HepG2 (cell line): ENCODE data around the gene CSNK1A1. TPM values are rescaled to one million over a fixed set of nuclear protein-coding genes. Genes with fewer than 3 reads are reported as not detected.

ENCODE experiments used
- BRCA1 ChIP-seq: sonication (generic); formaldehyde crosslinking; IDR thresholded peaks from 2 replicates; pipeline ENCODE4 v1.4.0; 2020; ENCODE audit warnings: missing genetic modification reagents
- ESRRA ChIP-seq: sonication (generic); formaldehyde crosslinking; IDR thresholded peaks from 2 replicates; pipeline ENCODE4 v1.5.1; 2020; ENCODE audit warnings: mild to moderate bottlenecking, low read depth, missing genetic modification reagents
- ETV5 ChIP-seq: IDR thresholded peaks from 2 replicates; pipeline ENCODE4 v1.6.1; 2018; ENCODE audit warnings: missing biosample characterization, missing genetic modification reagents, inconsistent platforms, borderline replicate concordance
- HDAC1 ChIP-seq: sonication (generic); formaldehyde crosslinking; IDR thresholded peaks from 2 replicates; pipeline ENCODE4 v1.5.1; 2020; ENCODE audit warnings: mild to moderate bottlenecking, missing genetic modification reagents
- KAT2B ChIP-seq: fragments of 150-350 bp; IDR thresholded peaks from 2 replicates; pipeline ENCODE4 v1.6.1; 2014; ENCODE audit warnings: low read depth, low read length, borderline replicate concordance
- PHF21A ChIP-seq: sonication (generic); formaldehyde crosslinking; IDR thresholded peaks from 2 replicates; pipeline ENCODE4 v1.5.0; 2020; ENCODE audit warnings: mild to moderate bottlenecking, missing genetic modification reagents
- RFXAP ChIP-seq: sonication (generic); formaldehyde crosslinking; IDR thresholded peaks from 2 replicates; pipeline ENCODE4 v1.4.0; 2020; ENCODE audit warnings: missing genetic modification reagents, borderline replicate concordance
- TRIM24 ChIP-seq: sonication (generic); formaldehyde crosslinking; IDR thresholded peaks from 2 replicates; pipeline ENCODE4 v1.8.0; 2022; ENCODE audit warnings: mild to moderate bottlenecking, missing genetic modification reagents
- ZFP36L1 ChIP-seq: sonication (generic); formaldehyde crosslinking; IDR thresholded peaks from 2 replicates; pipeline ENCODE4 v1.8.0; 2022; ENCODE audit warnings: mild to moderate bottlenecking, missing genetic modification reagents, moderate library complexity
- ZFY ChIP-seq: sonication (generic); formaldehyde crosslinking; IDR thresholded peaks from 2 replicates; pipeline ENCODE4 v1.4.0; 2020; ENCODE audit warnings: missing genetic modification reagents
- ZNF3 ChIP-seq: IDR thresholded peaks from 2 replicates; pipeline ENCODE4 v1.7.0; 2017; ENCODE audit warnings: inconsistent platforms
- ZNF605 ChIP-seq: sonication (generic); formaldehyde crosslinking; IDR thresholded peaks from 2 replicates; pipeline ENCODE4 v1.8.0; 2022; ENCODE audit warnings: mild to moderate bottlenecking, missing genetic modification reagents
- ZNF614 ChIP-seq: IDR thresholded peaks from 2 replicates; pipeline ENCODE4 v1.6.1; 2018; ENCODE audit warnings: missing biosample characterization, missing genetic modification reagents, inconsistent platforms, borderline replicate concordance
- ZNF674 ChIP-seq: sonication (generic); formaldehyde crosslinking; IDR thresholded peaks from 2 replicates; pipeline ENCODE4 v1.5.0; 2020; ENCODE audit warnings: low read depth, mild to moderate bottlenecking, missing genetic modification reagents
- ZNF709 ChIP-seq: sonication (generic); formaldehyde crosslinking; IDR thresholded peaks from 2 replicates; pipeline ENCODE4 v1.5.0; 2020; ENCODE audit warnings: mild to moderate bottlenecking, missing genetic modification reagents
- polyA plus RNA-seq, 8 experiments: library from polyadenylated mRNA; depleted of rRNA in 3 of 8; stranded (reverse) in 7 of 8; unstranded in 1 of 8; fragments of >200 nt; fragmentation: Illumina TruSeq in 4 of 8; extraction: Trizol in 4 of 8; gene quantifications; 2 replicates each; pipeline versions ENCODE4 v1.2.1 to v1.2.3, GENCODE V29; 2011 to 2016; ENCODE audit warnings: low read depth in 4 of 8, missing spikeins in 1 of 8, mixed read lengths in 1 of 8; ENCODE audit not compliant: insufficient read depth in 1 of 8
- total RNA-seq, 5 experiments: library from RNA; depleted of rRNA; stranded (reverse); fragments of >200 nt; fragmentation: Illumina TruSeq; extraction: Trizol; gene quantifications; 2 replicates each; pipeline ENCODE4 v1.2.3, GENCODE V29; 2016; ENCODE audit warnings: low read depth in 1 of 5
- TF ChIP-seq, protein P1 (sequence below): sonication (generic); formaldehyde crosslinking; IDR thresholded peaks from 2 replicates; pipeline ENCODE4 v1.5.0; 2020; ENCODE audit warnings: mild to moderate bottlenecking, missing genetic modification reagents, borderline replicate concordance
- TF ChIP-seq, protein P2 (sequence below): IDR thresholded peaks from 2 replicates; pipeline ENCODE4 v1.6.1; 2012; ENCODE audit warnings: inconsistent platforms
- TF ChIP-seq, protein P3 (sequence below): IDR thresholded peaks from 2 replicates; pipeline ENCODE4 v1.6.1; 2016; ENCODE audit warnings: low read depth, control low read depth
- TF ChIP-seq, protein P4 (sequence below): sonication (generic); formaldehyde crosslinking; IDR thresholded peaks from 2 replicates; pipeline ENCODE4 v1.5.1; 2020; ENCODE audit warnings: missing genetic modification reagents, mild to moderate bottlenecking, borderline replicate concordance
- TF ChIP-seq, protein P5 (sequence below): sonication (generic); formaldehyde crosslinking; IDR thresholded peaks from 2 replicates; pipeline ENCODE4 v1.4.0; 2020; ENCODE audit warnings: missing genetic modification reagents, borderline replicate concordance

Gene CSNK1A1
- total and polyA plus RNA-seq, 2 of the 13 experiments (the other 11 are each of a cell fraction or from before 2014, with no cell fraction given) = 89.0 to 149 TPM

DNA sequence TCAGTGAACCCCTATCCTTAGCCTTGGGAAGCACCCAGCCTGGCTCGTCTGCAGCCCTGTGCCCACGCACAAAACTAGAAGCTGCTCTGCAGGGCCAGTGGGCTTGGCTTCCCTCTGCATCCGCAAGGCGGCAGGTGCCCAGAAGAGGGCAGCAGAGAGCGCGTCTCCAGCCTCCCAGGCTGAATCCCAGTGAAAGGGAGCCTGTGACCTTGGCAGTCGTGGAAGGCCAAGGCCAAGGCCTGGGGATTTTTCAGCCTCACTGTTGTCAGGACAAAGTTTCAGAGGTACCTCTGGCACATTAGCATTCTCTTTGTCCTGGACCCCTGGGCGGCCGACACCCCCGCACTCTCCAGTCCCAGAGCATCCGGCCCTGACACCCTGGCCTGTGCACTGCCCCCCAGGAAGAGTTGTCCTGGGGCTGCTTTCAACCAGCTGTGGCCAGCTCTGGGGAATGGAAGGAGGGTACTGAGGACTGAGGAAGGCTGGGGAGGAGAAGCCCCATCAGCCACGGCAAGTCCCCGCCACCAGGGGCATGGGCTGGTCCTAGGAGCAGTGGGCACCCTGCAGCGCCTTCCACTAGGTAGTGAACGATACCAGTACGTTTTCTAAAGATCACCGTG, 108.6 kb downstream of the CSNK1A1 start (continued):
- TF ChIP-seq, protein P1, sequence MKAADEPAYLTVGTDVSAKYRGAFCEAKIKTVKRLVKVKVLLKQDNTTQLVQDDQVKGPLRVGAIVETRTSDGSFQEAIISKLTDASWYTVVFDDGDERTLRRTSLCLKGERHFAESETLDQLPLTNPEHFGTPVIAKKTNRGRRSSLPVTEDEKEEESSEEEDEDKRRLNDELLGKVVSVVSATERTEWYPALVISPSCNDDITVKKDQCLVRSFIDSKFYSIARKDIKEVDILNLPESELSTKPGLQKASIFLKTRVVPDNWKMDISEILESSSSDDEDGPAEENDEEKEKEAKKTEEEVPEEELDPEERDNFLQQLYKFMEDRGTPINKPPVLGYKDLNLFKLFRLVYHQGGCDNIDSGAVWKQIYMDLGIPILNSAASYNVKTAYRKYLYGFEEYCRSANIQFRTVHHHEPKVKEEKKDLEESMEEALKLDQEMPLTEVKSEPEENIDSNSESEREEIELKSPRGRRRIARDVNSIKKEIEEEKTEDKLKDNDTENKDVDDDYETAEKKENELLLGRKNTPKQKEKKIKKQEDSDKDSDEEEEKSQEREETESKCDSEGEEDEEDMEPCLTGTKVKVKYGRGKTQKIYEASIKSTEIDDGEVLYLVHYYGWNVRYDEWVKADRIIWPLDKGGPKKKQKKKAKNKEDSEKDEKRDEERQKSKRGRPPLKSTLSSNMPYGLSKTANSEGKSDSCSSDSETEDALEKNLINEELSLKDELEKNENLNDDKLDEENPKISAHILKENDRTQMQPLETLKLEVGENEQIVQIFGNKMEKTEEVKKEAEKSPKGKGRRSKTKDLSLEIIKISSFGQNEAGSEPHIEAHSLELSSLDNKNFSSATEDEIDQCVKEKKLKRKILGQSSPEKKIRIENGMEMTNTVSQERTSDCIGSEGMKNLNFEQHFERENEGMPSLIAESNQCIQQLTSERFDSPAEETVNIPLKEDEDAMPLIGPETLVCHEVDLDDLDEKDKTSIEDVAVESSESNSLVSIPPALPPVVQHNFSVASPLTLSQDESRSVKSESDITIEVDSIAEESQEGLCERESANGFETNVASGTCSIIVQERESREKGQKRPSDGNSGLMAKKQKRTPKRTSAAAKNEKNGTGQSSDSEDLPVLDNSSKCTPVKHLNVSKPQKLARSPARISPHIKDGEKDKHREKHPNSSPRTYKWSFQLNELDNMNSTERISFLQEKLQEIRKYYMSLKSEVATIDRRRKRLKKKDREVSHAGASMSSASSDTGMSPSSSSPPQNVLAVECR (CRISPR knock-in tag) = peak; percentile 52; the same call in 1 of the 2 replicates
- TF ChIP-seq ETV5 (CRISPR knock-in tag) (peak; percentile 39), HDAC1 (CRISPR knock-in tag) (no peak), ZNF709 (CRISPR knock-in tag) (no peak), ZNF605 (CRISPR knock-in tag) (peak; percentile 75; the same call in 1 of the 2 replicates), TRIM24 (no peak), ESRRA (peak; percentile 87), BRCA1 (no peak), PHF21A (CRISPR knock-in tag) (0 out of 2 replicates have a peak, but pooled peaks have one; percentile 33), ZNF614 (no peak), ZFP36L1 (CRISPR knock-in tag) (no peak), KAT2B (no peak), ZFY (peak; percentile 60; the same call in 1 of the 2 replicates), ZNF674 (no peak), RFXAP (no peak), ZNF3 (CRISPR knock-in tag) (no peak)
- TF ChIP-seq, protein P2, sequence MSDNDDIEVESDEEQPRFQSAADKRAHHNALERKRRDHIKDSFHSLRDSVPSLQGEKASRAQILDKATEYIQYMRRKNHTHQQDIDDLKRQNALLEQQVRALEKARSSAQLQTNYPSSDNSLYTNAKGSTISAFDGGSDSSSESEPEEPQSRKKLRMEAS = 0 out of 2 replicates have a peak, but pooled peaks have one; percentile 33
- TF ChIP-seq, protein P3, sequence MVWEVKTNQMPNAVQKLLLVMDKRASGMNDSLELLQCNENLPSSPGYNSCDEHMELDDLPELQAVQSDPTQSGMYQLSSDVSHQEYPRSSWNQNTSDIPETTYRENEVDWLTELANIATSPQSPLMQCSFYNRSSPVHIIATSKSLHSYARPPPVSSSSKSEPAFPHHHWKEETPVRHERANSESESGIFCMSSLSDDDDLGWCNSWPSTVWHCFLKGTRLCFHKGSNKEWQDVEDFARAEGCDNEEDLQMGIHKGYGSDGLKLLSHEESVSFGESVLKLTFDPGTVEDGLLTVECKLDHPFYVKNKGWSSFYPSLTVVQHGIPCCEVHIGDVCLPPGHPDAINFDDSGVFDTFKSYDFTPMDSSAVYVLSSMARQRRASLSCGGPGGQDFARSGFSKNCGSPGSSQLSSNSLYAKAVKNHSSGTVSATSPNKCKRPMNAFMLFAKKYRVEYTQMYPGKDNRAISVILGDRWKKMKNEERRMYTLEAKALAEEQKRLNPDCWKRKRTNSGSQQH = peak; percentile 49; the same call in 1 of the 2 replicates
- TF ChIP-seq, protein P4, sequence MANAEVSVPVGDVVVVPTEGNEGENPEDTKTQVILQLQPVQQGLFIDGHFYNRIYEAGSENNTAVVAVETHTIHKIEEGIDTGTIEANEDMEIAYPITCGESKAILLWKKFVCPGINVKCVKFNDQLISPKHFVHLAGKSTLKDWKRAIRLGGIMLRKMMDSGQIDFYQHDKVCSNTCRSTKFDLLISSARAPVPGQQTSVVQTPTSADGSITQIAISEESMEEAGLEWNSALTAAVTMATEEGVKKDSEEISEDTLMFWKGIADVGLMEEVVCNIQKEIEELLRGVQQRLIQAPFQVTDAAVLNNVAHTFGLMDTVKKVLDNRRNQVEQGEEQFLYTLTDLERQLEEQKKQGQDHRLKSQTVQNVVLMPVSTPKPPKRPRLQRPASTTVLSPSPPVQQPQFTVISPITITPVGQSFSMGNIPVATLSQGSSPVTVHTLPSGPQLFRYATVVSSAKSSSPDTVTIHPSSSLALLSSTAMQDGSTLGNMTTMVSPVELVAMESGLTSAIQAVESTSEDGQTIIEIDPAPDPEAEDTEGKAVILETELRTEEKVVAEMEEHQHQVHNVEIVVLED (CRISPR knock-in tag) = 0 out of 2 replicates have a peak, but pooled peaks have one; percentile 17
- TF ChIP-seq, protein P5, sequence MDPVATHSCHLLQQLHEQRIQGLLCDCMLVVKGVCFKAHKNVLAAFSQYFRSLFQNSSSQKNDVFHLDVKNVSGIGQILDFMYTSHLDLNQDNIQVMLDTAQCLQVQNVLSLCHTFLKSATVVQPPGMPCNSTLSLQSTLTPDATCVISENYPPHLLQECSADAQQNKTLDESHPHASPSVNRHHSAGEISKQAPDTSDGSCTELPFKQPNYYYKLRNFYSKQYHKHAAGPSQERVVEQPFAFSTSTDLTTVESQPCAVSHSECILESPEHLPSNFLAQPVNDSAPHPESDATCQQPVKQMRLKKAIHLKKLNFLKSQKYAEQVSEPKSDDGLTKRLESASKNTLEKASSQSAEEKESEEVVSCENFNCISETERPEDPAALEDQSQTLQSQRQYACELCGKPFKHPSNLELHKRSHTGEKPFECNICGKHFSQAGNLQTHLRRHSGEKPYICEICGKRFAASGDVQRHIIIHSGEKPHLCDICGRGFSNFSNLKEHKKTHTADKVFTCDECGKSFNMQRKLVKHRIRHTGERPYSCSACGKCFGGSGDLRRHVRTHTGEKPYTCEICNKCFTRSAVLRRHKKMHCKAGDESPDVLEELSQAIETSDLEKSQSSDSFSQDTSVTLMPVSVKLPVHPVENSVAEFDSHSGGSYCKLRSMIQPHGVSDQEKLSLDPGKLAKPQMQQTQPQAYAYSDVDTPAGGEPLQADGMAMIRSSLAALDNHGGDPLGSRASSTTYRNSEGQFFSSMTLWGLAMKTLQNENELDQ (CRISPR knock-in tag) = no peak
